ENCODE measurements around the gene IGLL5.

Gene IGLL5

GRCh38 chr22:22928666-22929380, 41.2 kb downstream of the IGLL5 start:
- DNase-seq, result peak; percentile 98

DNA sequence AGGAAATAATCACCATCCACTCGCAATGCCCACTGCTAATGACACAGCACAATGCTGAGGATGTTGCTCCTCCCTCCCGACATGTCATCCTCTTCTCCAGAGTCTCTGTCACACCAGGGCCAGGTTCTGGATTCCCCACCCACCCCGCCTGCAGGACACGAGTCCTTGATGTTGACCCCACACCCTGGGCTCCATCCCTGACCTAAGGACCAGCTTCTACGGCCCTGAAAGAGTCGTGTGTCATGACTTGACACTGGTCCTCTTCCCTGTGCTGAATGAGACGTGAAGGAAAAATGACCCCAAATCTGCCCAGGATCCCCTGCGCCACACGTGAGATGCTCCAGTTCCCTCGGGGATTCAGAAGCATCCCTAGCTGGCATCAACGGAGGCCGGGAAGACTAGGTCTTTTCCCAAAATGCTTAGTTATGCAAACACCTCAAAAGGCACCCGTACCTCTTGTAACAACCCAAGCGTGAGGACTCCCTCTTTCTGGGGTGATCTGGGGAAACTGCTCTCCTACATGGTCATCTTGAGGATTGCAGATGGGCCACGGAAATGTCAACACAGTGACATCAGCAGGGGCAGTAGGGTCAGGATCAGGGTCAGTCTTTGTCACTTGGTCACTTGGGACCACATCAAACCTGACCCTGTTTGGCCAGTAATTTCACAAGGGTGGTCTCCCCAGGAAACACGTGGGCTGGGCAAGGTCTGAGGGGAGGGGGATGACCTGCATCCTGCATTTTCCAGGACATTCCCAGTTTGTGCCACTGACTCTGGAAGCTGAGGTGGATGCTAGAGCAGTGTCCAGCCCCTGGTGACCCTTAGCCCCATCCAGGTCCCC, 42.0 kb downstream of the IGLL5 start:
- DNase-seq, result no peak

- DNase-seq, result no peak
These were observed 42.5 kb downstream of the IGLL5 start for GRCh38 chr22:22930222-22930497.

DNA sequence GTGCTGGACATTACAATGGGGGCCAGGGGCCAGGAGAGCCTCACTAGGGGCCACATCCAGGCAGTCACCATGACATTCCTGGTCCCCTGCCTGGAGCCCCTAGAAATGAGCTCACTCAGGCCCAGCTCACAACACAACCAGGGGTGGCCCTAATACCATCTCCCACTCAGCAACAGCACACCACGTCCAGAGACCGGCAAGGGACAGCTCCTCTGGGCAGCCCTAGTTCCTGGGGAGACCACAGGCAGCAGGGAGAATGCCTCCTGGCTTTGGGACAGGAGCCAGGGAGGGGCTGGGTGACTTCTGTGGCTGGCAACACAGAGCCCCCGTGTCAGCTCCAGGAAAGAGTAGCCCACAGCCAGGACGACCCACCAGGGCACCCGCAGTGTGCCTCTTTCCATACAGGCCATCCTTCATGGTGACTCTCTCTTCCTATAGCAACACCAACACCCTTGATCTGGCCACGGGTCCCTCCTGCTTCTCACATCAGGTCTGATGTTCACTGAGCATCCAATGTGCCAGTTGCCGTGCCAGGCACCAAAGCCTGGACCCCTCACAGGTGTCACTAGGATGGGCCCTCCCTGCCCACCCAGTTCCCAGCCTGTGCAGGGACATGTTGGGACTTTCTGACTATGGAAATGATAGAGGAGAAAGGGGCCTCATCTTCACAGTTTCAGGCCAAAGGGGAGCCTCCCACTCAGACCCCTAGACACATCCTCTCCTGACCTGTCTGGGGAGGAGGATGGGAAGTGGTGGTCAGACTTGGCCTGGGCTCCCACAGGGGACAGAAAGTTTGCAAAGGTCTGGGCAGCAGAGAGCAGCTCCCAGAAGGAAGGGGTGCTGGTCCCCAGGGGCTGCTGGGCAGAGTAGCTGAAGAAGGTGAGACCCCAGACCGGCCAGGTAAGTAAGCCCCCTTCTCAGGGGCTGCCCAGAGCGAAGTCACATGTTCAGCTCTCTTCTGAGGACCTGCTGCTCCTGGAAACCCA, 43.2 kb downstream of the IGLL5 start:
- DNase-seq, result no peak

DNA sequence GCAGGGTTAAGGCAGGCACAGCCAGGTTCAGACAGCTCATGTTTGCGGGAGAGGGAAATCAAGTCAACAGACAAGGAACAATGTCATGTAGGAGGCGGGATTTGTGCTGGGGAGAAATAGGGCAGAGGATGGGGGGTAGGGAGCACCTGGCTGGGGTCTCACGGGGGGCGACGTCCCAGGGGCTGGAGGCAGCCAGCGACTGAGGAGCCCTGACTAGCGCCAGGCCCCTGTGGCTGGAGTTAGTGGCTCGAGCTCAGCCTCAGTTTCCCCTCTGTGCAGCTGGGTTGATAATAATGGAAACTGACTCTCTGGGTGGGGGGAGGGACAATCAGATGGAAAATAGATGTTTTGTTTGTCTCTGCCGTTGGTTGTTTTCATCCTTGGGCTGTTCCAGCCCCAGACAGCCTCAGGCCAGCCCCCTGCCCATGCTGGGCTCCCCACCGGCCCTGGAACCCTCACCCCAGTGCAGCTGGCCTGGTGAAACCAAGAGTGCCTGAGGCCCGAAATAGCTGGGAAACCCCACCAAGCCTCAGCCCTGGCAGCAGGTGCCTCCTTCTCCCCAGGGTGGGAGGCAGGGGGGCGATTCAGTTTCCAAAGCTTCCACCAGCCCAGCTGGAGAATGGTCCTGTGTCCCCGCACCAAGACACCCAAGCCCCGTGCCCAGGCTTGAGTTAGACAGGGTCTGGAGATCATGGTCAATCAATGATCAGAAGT, 44.1 kb downstream of the IGLL5 start:
- DNase-seq, result no peak

GRCh38 chr22:22932512-22932941, 44.9 kb downstream of the IGLL5 start:
- DNase-seq, result no peak

DNA sequence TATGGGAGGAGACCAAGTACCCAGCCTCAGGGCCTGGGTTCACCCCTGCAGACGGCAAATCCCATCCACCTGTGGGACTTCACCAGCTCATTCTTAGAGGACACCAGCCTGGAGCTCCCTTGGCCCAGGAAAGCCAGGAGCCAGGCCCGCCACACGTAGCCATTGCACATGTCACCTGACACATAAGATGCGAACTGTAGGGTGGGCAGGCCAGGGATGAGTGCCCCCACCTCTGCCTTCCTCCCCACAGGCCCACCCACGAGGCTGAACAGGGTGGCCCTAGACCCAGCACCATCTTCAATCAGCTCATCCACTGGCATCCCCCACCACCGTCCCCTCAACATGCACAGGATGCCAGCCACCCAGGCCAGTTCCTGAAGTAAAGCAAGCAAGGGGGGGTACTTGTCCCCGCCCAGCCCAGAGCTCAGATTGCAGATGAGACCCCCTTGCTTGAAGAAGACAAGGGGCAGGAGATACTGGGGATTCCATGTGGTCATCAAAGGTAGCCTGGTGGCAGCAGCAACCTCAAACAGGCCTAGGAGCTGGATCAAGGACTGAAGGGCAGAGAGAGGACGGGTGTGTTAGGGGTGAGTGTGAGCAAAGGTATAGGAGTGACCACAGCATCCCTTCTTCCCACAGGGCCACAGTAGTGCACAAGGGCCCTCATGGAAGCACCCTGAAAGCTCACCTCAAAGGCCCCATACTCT, 45.6 kb downstream of the IGLL5 start:
- DNase-seq, result no peak

- no peak for DNase-seq
These were observed 46.4 kb downstream of the IGLL5 start for GRCh38 chr22:22933807-22934542.

GRCh38 chr22:22934543-22935055, 47.0 kb downstream of the IGLL5 start:
- DNase-seq, result no peak

DNA sequence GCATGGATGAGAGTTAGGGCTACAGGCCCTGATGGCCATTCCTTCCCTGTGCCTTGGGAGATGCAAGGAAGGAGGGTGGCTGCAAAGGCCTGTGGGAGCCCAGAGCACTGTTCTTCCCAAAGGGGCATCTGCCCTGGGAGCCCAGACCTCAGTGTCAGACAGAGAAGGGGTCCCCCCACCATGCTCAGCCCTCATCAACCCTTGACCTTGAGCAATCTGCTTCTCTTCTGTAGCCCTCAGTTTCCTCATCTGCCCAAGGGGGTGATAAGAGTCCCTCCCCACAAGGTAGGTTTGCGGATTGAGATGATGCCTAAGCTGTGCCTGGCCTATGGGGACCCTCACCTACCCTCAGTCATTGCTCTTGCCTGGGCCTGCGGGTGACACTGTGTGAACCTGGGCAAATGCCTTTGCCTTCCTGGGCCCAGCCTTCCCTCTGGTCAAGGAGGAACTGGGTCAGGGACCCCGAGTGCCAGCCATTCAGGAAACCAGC, 47.5 kb downstream of the IGLL5 start:
- DNase-seq, result no peak

- DNase-seq, result peak; percentile 97
These were observed 48.0 kb downstream of the IGLL5 start for GRCh38 chr22:22935546-22936157.

DNA sequence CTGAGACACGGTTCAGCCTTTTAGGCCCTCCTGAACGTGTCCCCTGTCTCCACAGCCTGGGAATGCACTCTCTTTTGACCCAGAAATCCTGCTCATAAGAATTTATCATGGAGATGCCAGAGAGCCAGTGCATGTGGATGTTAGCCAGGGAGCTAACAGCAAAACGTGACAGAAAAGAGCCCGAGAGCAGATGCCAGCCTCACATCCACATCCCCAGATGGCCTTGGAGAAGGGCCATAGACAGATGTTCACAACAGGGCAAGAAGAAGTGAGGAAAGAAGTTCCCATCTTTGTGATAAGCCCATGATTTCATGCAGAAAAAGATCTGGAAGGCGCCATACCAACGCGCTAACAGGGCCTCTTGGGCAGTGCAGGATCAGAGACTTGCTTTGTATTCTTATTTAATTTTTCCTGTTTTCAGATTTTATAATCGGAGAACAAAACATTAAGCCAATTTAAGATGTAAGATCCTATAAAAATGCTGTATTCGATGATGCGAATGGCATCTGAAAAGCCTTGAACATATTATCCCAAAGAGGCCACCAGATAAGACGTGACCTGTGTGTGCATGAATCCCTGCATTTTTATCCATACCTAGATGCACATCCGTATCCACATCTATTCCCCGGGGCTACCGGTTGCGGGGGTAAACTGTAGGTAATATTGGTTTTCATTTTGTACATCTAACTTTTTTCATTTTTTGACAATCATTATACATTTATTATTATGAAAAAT, 48.7 kb downstream of the IGLL5 start:
- DNase-seq, result peak; percentile 34

DNA sequence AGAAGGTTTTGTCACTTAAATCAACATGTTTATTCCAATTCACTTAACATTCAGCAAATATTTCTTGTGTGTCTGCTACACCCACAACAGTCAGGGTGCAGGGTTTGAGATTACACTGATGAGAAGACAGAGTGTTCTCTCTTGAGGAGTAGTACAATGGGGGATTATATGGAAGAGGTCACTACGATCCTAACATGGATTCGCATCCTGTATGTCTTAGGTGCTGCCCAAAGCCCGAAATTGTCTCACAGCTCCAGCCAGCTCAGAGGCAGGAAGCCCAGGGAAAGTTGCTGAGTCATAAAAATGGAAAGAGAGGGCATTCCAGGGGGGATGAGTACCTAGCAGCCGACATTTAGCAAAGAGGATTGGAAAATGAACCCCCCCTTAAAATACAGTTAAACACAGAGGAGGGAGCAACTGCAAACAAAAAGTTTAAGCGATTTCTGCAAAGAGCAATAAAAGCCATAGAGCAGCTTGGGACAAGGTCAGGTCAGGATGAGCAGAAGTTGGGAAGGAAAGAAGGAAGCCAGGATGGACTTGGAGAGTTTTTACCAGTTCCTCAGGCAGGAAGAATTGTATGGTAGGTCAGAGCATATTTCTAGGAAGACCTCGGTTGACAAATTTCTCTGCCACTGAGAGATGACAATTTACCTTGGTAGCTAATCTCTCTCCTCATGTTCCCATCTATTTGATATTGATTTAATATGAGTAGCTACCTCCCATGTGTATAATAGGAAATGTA, 49.5 kb downstream of the IGLL5 start:
- DNase-seq, result no peak

DNA sequence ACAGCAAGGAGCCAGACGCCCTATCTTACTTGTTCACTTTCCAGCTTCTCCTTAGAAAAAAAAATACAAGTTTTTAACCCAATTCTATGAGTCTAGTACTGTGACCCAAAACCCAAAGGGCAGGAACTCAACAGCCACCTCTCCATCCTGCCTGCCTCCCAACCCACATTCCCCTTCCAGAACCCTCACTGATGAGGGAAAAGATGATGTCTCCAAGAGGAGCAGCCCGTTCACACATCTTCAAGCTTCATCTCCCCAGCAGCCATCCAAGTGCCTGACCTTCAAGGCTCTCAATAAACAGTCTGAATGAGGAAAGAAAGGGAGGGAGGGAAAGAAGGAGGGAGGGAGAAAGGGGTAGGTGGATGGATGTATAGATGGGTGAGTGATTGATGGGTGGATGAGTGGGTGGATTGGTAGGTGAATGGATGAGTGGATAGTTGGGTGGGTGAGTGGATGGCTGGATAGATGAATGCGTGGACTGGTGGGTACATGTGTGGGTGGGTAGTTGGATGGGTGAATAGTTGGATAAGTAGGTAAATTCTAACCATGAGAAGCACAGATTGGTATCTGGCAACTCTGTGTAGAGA, 50.4 kb downstream of the IGLL5 start:
- DNase-seq, result no peak

GRCh38 chr22:22938672-22939587, 51.3 kb downstream of the IGLL5 start:
- no peak for DNase-seq

DNA sequence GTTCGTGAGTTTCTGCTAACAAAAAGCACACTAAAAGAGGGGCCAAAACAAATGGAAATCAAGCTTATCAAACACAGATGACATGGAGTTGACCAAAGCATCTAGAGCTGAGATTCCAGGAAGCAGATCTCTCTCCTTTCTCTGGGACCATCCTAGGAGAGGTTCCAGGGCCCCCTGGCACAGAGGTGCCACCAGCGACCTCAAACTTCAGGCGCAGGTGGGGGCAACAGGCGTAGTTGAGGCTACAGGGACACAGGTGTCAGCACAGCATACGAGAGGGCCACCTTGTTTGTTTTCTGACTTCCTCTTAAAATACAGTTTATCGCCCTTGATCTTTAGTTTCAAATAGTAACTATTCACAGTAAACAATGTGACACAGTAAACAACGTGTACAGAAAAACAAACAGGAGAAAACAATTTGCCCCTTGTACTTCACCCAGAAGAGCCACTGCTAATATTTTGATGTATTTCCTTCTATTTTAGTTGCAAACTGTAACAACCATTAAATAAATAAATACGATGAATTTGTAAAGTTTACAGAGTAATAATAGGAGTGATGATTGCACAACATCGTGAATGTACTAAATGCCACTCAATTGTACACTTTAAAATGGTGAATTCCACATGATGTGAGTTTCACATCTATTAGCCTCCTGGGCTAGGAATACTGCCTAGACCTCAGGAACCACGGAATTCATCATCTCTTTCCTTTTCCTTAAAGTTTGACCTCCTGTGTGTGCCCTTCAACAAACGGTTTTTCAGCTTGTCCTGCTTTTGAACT, 52.2 kb downstream of the IGLL5 start:
- DNase-seq, result no peak

Measured in MV-4-11 (cell line).